SH-SY5Y (cell line): Measurements from ENCODE around the gene LRRC32.

Experiments
- GATA2 ChIP-seq: IDR thresholded peaks from 2 replicates; pipeline ENCODE4 v1.6.1; 2011; ENCODE audit warnings: mild to moderate bottlenecking, low read depth, low read length
- GATA3 ChIP-seq: IDR thresholded peaks from 2 replicates; pipeline ENCODE4 v1.6.1; 2011; ENCODE audit warnings: low read depth, mild to moderate bottlenecking, low read length, moderate library complexity

LRRC32 gene

GRCh38 chr11:76704171-76704948, 33.8 kb upstream of the LRRC32 start:
- TF ChIP-seq GATA3 (no peak), GATA2 (no peak)

DNA sequence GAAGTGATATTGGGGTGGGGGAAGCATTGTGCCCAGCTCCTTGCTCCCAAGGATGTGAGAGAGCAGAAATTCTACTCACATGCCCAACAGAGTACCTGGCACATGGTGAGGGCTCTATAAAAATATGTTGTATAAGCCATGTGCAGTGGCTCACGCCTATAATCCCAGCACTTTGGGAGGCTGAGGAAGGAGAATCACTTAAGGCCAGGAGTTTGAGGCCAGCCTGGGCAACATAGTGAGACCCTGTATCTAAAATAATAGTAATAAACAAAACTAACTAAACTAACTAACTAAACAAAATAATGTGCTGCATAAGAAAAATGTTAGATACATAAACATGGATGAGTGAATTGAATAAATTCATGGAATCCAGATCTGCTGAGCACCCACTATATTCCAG, 33.2 kb upstream of the LRRC32 start:
- no peak for TF ChIP-seq GATA3
- no peak for TF ChIP-seq GATA2

DNA sequence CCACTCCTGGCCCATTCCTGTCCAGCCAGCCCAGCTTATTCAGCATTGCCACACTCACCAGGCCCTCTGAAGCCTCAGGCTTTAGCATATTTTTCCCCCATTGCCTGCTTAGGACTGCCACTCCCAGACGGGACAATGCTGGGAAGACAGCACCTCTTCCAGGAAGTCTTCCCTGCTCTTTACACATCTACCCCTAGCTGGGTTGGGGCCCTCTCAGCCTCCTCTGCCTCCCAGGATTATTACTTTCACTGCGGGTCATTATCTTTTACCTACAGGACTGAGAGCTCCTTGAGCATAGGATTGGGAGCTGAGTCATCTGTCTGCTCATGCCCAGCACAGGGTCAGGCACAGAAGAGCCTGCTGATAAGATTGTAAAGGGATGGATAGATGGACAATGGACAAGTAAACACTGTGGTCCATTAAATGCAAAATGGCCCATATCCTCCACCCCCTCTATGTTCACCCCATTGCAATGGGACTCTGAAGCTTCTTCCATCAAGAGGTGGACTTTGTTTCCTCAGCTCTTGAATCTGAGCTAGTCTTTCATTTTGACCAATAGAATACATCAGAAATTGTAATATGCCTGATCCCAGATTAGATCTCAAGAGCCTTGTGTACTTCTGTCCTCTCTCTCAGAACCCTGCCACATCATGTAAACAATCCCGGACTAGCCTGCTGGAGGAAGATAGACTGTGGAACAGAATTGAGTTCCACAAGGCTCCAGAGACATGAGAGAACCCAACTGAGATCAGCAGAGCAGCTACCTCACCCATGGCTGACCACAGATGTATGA, 32.0 kb upstream of the LRRC32 start:
- TF ChIP-seq GATA2 (no peak), GATA3 (no peak)

DNA sequence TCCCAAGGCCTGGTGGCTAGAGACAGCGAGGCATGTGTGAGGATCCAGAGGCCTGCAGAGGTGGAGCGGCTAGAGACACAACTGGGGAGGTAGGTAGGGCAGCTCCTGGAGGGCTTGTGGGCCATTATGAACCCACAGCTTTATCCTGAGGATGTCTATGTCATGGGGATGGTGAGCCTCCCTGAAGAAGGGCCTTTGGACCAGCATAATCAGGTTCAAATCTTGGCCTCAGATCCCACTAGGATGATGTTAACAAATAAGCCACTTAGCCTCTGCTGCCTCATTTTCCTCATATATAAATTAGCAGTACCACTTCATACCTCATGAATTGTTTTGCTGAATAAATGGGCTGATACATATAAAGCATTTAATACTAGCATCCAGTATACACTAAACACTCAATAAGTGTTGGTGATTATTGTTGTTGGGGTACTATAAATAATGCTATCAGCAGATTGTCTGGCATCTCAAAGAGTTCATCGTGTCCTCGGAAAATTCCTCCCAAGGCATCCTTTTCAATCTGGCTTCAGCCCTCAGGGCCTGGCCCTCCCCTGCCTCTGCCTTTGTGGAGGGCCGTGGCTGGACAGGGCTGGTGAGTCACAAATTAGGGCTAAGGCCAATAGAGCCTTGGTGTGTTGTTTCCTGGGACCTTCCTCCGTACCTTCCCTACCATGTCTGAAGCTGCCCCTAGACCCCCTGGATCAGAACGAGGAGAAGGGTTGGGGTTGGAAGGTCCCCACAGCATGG, 30.9 kb upstream of the LRRC32 start:
- TF ChIP-seq GATA3 (no peak), GATA2 (no peak)

DNA sequence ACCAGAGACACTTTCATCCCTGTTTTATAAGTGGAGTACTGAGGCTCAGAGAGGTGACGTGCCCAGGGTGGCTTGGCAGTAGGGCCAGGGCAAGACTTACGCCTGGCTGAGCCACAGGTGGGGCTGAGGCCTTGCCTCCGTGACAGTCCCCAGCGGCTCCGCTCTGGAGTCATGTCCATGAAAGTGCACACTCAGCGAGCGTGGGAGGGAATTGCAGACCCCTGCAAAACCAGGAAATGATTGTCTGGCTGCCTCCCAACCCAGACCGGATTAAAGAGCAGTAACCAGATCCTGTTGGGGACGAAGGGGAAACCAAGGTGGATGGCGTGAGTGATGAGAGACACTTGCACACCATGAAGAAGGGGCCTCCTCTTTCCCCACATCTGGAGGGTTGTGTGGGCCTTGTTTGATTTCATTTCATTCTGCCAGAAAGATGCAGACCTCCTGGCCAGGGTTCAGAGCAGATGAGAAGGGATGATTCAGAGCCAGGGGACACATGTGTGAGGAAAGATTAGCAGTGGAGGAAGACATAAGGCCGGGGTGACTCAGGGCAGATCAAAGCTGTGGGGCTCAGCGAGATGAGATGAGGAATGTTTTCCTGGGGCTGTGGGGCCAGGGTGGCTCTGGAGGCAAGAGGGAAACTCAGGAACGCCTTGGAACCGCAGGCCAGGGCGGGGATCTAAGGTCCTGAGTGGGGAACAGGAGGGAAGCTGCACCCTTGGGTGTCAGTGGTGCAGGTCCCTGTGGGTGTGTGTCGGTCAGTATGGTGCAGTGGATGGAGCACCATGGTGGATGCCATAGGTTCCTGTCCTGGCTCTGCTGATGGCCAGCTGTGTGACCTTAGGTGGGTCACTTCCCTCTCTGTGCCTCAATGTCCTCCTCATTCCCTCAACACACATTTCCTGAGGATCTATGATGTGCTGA, 29.9 kb upstream of the LRRC32 start:
- TF ChIP-seq GATA2 (no peak), GATA3 (no peak)

DNA sequence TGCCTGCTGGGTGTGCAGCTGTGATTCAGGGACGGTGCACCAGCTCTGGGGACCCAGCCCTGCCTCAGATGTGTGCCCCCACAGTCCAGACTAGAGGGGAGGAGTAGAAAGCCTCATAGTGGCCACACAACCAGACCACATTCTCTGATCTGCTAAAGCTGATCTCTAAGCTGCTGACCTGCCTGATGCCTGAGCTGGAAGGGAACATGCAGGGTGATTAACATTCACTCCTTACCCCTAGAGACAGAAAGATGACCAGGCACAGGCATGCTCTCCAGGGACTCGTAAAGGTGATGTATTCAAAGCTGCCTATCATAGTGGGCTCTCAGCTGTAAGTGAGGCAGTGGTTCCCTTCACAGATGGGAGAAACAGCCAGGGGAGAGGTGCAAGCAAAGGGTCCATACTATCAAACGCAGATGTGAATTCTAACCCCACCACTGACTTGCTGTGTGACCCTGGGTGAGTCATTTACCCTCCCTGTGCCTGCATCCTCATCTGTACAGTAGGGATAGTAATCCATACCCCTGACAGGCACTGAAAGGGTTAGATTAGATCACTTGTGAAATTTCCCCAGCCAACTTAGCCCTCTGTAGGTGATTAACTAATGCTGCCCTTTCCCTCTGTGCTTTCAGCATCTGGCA, 29.0 kb upstream of the LRRC32 start:
- TF ChIP-seq GATA3, result no peak
- TF ChIP-seq GATA2, result no peak

- TF ChIP-seq GATA3 (no peak), GATA2 (no peak)
Measured at GRCh38 chr11:76698321-76699043, 27.9 kb upstream of the LRRC32 start.

GRCh38 chr11:76696756-76697155, 26.2 kb upstream of the LRRC32 start:
- TF ChIP-seq GATA3 (no peak), GATA2 (no peak)

- no peak for TF ChIP-seq GATA2
- TF ChIP-seq GATA3, result no peak
Measured at GRCh38 chr11:76695771-76696170, 25.2 kb upstream of the LRRC32 start.

GRCh38 chr11:76695133-76695532, 24.6 kb upstream of the LRRC32 start:
- no peak for TF ChIP-seq GATA2
- TF ChIP-seq GATA3, result no peak

DNA sequence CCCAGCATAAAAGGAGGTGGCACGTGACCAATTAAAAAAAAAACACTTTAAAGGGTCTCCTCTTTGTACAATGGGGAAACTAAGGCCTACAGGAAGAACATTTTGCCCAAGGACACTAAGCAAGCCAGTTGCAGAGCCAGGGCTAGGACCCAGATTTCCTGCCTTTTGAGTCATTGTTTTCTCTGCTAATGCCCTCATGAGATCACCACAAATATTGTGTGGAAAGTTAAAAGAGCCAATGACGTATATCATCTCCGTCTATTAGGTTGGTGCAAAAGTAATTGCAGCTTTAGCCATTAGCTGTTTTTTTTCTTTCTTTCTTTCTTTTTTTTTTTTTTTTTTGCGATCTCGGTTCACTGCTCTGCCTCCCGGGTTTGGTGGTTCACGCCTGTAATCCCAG, 24.1 kb upstream of the LRRC32 start:
- no peak for TF ChIP-seq GATA2
- no peak for TF ChIP-seq GATA3

- TF ChIP-seq GATA2 (no peak), GATA3 (no peak)
Measured at GRCh38 chr11:76693806-76694205, 23.3 kb upstream of the LRRC32 start.
